IPS-NIHi11 (cell line): ENCODE results near the gene VPS52.
"Not testable (repeated sequence)": the region's sequence is repeated elsewhere in the genome, so short reads cannot be mapped to it uniquely, and the experiment has no call there.

Experiments used
- DNase-seq: peaks from one replicate; pipeline ENCODE4 v3.0.0; 2012; ENCODE audit warnings: mixed read lengths, low spot score

The VPS52 gene

GRCh38 chr6:33280539-33280938 is 8.9 kb upstream of the VPS52 start:
- DNase-seq = no peak

- peak; percentile 73 for DNase-seq
Observed at GRCh38 chr6:33279971-33280511, 8.4 kb upstream of the VPS52 start.

DNA sequence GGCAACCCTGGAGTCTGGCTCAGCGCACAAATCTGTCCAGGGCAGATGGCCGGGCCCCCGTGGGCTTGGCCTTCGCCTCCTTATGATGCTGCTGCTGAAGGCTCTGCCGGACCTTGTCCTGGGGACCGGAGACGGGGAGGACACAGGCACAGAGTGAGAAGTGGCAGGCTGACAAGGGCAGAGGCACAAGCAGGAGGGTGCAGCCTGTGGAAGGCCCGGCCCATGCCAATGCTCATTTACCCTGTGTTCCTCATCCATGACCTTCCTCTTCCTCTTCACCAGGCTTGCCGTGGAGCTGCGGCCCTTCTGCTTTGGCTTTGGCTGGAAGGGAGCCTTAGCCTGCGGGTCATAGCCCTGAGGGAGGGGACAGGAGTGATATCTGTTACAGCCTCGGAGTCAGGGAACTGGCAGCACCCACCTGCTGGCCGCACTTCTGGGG is 7.6 kb upstream of the VPS52 start:
- DNase-seq = no peak

GRCh38 chr6:33278810-33279209 is 7.1 kb upstream of the VPS52 start:
- no peak for DNase-seq

DNA sequence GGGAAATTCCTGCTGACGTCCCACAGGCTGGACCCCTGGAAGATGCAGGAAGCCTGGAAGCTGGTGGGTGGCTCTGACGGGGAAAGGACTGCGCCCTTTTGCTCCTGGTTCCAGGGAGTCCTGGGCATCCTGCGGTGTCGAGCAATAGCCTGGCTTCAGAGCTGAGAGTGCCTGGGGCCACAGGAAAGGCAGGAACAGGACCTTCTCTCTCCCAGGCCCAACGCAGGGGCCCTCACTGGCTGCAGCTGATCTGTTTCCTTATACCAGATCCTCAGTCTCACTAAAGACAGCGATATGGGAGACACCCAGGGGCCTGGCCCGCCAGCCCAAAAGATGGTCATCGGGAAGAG is 6.7 kb upstream of the VPS52 start:
- no peak for DNase-seq

GRCh38 chr6:33277663-33278391 is 6.2 kb upstream of the VPS52 start:
- peak; percentile 37 for DNase-seq

GRCh38 chr6:33276864-33277662 is 5.4 kb upstream of the VPS52 start, which contains the start of gene B3GALT4:
Gene B3GALT4 (plus strand): TSS chr6:33277123. CDS start chr6:33277420, 297 bp downstream.
- peak; percentile 90 for DNase-seq

DNA sequence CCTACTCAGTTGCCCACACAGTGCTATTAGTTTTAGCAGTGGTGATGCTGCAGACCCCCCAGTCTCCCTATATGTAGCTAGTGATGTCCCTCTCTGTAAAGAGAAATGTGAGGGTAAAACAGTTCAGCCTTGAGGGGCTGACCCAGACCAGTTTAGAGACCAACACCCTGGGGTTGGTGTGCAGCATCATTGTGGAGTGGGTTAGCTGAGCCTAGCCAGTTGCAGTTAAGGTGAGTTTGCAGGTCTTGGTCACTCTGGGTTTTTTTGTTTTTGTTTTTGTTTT is 4.8 kb upstream of the VPS52 start:
- no peak for DNase-seq

- DNase-seq = not testable (repeated sequence)
Observed at GRCh38 chr6:33275795-33276580, 4.3 kb upstream of the VPS52 start.

- DNase-seq = no peak
Observed at GRCh38 chr6:33273924-33274902, 2.5 kb upstream of the VPS52 start.

DNA sequence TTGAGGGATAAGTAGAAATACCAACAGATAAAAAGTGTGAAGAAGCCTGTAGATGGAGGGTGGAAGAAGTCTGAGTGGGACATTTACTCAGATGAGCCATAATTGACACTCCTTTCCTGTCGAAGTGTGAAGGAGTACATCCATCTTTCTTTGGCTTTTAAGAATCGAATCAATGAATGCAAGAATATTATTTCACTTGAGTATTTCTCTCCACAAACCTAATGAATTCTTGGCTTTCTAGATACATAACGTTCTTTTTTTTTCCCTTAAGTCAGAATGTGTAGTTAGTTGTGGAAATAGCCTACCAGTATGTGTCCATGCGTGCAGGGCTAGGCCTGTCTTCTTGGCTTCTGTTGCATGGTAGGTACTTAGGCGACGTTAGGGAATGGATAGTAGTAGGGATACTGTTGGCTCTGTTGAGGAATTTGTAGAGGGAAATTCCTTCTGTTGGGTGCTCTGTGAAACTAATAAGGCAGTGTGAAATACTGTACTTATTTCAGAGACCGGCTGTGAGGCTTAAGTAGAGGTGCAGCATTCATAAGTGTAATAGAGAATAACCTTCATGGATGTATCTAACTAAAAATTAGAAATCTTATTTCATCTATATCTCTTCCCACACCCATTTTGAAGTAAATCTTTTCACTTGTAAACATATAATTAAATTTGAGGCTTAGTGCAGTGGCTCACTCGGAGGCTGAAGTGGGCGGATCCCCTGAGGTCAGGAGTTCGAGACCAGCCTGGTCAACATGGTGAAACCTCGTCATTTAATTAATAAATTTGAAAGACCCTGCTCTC is 1.6 kb upstream of the VPS52 start:
- DNase-seq = no peak

DNA sequence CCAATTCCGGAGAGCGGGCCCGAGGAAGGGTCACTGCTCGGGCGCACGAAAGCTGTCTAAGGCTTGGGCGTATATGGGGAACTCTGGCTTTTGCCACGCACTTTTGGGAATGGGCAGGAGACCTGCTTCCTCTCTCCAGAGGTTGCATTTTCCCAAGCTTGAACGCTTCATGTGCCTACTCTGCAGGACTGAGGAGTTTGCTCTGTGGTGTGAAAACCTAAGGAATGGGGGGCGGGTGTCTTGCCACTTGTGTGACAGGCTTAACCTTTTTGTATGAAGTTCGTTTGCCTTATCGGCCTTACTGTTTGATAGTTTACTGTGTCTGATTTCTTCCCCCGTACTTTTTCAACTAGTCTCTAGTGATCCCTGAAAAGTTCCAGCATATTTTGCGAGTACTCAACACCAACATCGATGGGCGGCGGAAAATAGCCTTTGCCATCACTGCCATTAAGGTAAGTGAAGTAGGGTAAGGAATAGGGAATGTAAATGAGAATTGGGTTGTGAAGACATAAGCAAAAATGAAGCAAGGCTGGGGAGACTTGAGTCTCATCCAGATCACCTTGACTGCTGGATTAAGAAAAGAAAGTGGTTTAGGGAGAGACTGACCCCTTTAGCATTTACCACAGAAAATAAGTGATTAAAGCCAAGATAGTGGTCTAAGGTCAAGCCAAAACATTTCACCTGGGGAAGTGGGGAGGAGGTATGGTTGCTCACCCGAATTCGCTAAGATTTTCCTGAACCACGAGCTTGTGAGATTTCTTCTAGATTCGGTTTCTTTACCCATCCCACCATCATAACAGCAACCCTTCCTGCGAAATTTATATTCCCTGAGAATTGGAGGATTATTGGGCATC is 826 bp upstream of the VPS52 start:
- DNase-seq = no peak

- DNase-seq = no peak
Observed at GRCh38 chr6:33271117-33271467, 584 bp downstream of the VPS52 start.

- no peak for DNase-seq
Observed at GRCh38 chr6:33264015-33264414, 7.7 kb downstream of the VPS52 start.

DNA sequence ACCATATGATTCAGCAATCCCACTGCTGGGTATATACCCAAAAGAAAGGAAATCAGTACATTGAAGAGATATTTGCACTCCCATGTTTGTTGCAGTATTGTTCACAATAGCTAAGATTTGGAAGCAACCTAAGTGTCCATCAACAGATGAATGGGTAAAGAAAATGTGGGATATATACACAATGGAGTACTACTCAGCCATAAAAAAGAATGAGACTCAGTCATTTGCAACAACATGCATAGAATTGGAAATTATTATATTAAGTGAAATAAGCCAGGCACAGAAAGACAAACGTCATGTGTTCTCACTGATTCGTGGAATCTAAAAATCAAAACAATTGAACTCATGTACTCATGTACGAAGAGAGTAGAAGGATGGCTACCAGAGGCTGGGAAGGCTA is 9.2 kb downstream of the VPS52 start:
- DNase-seq = not testable (repeated sequence)

DNA sequence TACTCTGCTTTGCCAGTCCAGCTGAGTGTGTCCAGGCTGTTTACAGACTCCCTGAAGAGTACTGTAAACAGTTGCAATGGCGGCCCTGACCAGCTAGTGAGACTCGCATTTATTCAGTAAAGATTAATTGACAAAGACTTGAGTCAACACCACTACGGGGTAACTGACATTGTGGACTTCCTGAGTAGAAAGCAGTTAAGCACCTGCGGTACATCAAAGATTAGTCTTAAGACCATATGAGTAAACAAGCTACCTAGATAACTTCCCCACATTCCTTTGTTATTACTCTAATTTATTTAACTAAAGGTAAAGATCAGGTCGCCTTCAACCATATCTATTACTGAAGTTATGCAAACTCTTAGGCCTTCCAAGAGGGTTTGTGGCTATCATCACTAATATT is 12.6 kb downstream of the VPS52 start:
- no peak for DNase-seq

GRCh38 chr6:33254591-33254990 is 17.1 kb downstream of the VPS52 start:
- DNase-seq = no peak

- DNase-seq = no peak
Observed at GRCh38 chr6:33252759-33253158, 18.9 kb downstream of the VPS52 start.

- no peak for DNase-seq
Observed at GRCh38 chr6:33251395-33252012, 20.2 kb downstream of the VPS52 start.
